ENCODE results near the gene SNX3.

The SNX3 gene

DNA sequence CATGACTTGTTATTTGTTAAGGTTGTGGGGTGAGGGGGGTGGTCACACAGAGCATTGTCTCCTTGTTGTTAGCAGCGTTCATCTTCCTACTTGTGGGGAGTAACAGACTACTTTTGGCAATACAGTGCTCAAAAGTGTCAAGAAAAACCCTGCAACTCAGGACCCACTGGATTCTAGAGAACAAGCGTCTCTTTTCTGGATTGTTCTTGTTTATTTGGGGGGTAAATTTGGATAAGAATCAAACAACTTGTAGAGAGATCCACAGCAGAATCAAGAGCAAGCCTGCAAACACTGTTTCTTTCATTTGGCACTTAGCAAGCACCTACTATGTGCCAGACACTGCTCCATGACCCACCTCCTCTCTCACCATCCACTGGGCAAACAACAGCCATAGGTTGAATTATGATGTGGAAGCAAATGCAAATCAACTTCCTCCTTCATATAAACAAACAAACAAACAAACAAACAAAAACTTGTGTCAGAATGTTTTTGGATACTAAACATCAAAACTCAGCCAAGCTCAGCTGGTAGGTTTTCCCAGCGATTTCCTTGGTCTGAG, 99.0 kb downstream of the SNX3 start:
- no peak for TF ChIP-seq EZH2 (IDR thresholded peaks at IDR 0.05; ENCODE audit: borderline replicate concordance, low read length)
- TF ChIP-seq, protein P1, sequence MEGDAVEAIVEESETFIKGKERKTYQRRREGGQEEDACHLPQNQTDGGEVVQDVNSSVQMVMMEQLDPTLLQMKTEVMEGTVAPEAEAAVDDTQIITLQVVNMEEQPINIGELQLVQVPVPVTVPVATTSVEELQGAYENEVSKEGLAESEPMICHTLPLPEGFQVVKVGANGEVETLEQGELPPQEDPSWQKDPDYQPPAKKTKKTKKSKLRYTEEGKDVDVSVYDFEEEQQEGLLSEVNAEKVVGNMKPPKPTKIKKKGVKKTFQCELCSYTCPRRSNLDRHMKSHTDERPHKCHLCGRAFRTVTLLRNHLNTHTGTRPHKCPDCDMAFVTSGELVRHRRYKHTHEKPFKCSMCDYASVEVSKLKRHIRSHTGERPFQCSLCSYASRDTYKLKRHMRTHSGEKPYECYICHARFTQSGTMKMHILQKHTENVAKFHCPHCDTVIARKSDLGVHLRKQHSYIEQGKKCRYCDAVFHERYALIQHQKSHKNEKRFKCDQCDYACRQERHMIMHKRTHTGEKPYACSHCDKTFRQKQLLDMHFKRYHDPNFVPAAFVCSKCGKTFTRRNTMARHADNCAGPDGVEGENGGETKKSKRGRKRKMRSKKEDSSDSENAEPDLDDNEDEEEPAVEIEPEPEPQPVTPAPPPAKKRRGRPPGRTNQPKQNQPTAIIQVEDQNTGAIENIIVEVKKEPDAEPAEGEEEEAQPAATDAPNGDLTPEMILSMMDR (IDR thresholded peaks at IDR 0.05; ENCODE audit: low read length), result no peak
- Histone ChIP-seq H3K9me2 (ENCODE audit: low read depth, low read length) (no peaks in the 10 kb centered on the region), H3F3A (ENCODE audit: insufficient read depth, low read length) (no peaks in the 10 kb centered on the region), H3K27me3 (ENCODE audit: insufficient read depth, low read length) (peaks cover 6% of the 10 kb centered on the region; the same call in 1 of the 2 replicates), H3K36me3 (ENCODE audit: insufficient read depth, low read length) (no peaks in the 10 kb centered on the region), H4K20me1 (ENCODE audit: insufficient read depth, low read length) (no peaks in the 10 kb centered on the region), H3K9me3 (ENCODE audit: low read length) (no peaks in the 10 kb centered on the region), H2AFZ (ENCODE audit: low read length) (no peak overlapping the region), H3K79me2 (ENCODE audit: insufficient read depth, low read length) (no peaks in the 10 kb centered on the region), H3K4me2 (ENCODE audit: low read length) (no peak overlapping the region), H3K4me3 (ENCODE audit: low read depth, low read length, poor library complexity, severe bottlenecking) (no peak overlapping the region), H3K4me1 (ENCODE audit: insufficient read depth, low read length, severe bottlenecking) (peaks cover 14% of the 10 kb centered on the region), H3K9ac (ENCODE audit: low read length) (no peak overlapping the region), H3K27ac (ENCODE audit: low read depth, low read length, poor library complexity, severe bottlenecking) (no peak overlapping the region)

Measured in OCI-LY1 (cell line).